Endothelial cell of umbilical vein (primary cell): ENCODE results near the gene MYO1F.

Experiments used
- EZH2 ChIP-seq: IDR thresholded peaks from 2 replicates; pipeline ENCODE4 v1.6.1; 2012; ENCODE audit warnings: borderline replicate concordance, low read depth, mild to moderate bottlenecking, moderate library complexity, low read length, inconsistent platforms; ENCODE audit not compliant: severe bottlenecking
- GATA2 ChIP-seq: IDR thresholded peaks from 2 replicates; pipeline ENCODE4 v1.7.0; 2011; ENCODE audit warnings: low read depth, mild to moderate bottlenecking, moderate library complexity, mixed read lengths, low read length; ENCODE audit not compliant: insufficient read length, insufficient read depth
- JUN ChIP-seq: IDR thresholded peaks from 2 replicates; pipeline ENCODE4 v1.6.1; 2011; ENCODE audit warnings: borderline replicate concordance, low read depth; ENCODE audit not compliant: insufficient read length, insufficient read depth
- POLR2A ChIP-seq: IDR thresholded peaks from 2 replicates; pipeline ENCODE4 v1.6.1; 2012; ENCODE audit warnings: low read depth, mild to moderate bottlenecking, control low read depth, low read length
- POLR2AphosphoS5 ChIP-seq: IDR thresholded peaks from 2 replicates; pipeline ENCODE4 v1.6.1; 2012; ENCODE audit warnings: low read depth, mild to moderate bottlenecking, control low read depth, low read length, moderate library complexity; ENCODE audit not compliant: insufficient read depth
- TF ChIP-seq, protein P1 (sequence below), 2 donors: IDR thresholded peaks; 1 replicate in 1 of 2; 2 replicates in 1 of 2; pipeline ENCODE4 v1.5.1; 2011; ENCODE audit warnings: low read length in 2 of 2, mild to moderate bottlenecking in 2 of 2, moderate library complexity in 2 of 2, control low read depth in 1 of 2, inconsistent platforms in 1 of 2, low read depth in 1 of 2; ENCODE audit not compliant: insufficient read depth in 1 of 2; ENCODE audit errors: extremely low read depth in 1 of 2

DNA sequence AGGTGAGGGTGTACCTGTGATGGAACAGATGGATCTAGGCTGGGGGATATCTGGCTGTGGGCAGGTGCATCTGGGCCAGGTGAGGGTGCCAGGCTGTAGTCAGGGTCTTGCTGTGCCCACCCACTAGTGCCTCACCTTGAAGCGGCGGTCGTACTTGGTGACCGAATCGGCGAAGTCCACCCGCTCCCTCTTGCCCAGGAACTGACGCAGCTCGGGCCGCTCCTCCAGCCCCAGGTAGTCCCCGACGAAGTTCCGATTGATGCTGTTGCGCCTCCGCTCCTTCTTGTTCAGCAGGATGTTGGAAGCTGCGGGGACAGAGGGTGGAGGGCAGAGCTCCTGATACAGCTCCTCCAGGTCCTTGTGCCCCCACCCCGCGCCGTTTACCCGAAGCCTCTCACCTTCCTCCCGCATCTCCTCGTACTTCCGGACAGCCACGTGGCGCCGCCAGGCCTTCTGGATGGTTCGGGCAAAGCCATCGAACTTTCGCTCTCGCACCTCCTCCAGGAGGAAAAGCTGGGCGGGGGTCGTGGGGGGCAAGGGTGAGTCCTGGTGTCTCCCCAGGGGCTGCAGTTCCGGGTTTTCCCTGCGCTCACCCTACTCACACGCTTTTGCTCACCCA lies 47.1 kb downstream of the MYO1F start:
- TF ChIP-seq, protein P1, sequence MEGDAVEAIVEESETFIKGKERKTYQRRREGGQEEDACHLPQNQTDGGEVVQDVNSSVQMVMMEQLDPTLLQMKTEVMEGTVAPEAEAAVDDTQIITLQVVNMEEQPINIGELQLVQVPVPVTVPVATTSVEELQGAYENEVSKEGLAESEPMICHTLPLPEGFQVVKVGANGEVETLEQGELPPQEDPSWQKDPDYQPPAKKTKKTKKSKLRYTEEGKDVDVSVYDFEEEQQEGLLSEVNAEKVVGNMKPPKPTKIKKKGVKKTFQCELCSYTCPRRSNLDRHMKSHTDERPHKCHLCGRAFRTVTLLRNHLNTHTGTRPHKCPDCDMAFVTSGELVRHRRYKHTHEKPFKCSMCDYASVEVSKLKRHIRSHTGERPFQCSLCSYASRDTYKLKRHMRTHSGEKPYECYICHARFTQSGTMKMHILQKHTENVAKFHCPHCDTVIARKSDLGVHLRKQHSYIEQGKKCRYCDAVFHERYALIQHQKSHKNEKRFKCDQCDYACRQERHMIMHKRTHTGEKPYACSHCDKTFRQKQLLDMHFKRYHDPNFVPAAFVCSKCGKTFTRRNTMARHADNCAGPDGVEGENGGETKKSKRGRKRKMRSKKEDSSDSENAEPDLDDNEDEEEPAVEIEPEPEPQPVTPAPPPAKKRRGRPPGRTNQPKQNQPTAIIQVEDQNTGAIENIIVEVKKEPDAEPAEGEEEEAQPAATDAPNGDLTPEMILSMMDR (IDR thresholded peaks at IDR 0.05; ENCODE audit: extremely low read depth in 1 of 2, insufficient read depth in 1 of 2, low read depth in 1 of 2, low read length in 2 of 2), result no peak
- no peak for TF ChIP-seq POLR2A
- no peak for TF ChIP-seq POLR2AphosphoS5
- no peak for TF ChIP-seq GATA2
- TF ChIP-seq EZH2, result no peak
- no peak for TF ChIP-seq JUN
